ENCODE measurements around the gene ACTL9. TPM values are rescaled to one million over a fixed set of nuclear protein-coding genes. Genes with fewer than 3 reads are reported as not detected.
"Not testable (repeated sequence)": the region's sequence is repeated elsewhere in the genome, so short reads cannot be mapped to it uniquely, and the experiment has no call there.

ACTL9 gene
- polyA plus RNA-seq, 1 donor, result not detected

GRCh38 chr19:8705304-8705703, 6.7 kb upstream of the ACTL9 start:
- not testable (repeated sequence) for H3K27me3 ChIP-seq (ENCODE audit: control insufficient read depth, insufficient read depth, low read length); H3K27ac ChIP-seq (ENCODE audit: low read length); H3K36me3 ChIP-seq (ENCODE audit: control insufficient read depth, insufficient read depth, low read length); H3K9me3 ChIP-seq (ENCODE audit: control insufficient read depth, low read depth, low read length); H3K4me1 ChIP-seq (ENCODE audit: control insufficient read depth, insufficient read depth, low read length); DNase-seq; H3K4me3 ChIP-seq (ENCODE audit: low read length)
- 100% methylated on average over 1 of the region's 3 CpGs for WGBS (ENCODE audit: insufficient coverage, low lambda C conversion rate)

GRCh38 chr19:8703223-8703622, 4.6 kb upstream of the ACTL9 start:
- H3K4me3 ChIP-seq (ENCODE audit: low read length), result no peak overlapping the region
- DNase-seq, result no peak
- H3K9me3 ChIP-seq (ENCODE audit: control insufficient read depth, low read depth, low read length), result peaks cover 3% of the 10 kb centered on the region
- no peaks in the 10 kb centered on the region for H3K36me3 ChIP-seq (ENCODE audit: control insufficient read depth, insufficient read depth, low read length)
- 0% methylated on average over 1 of the region's 7 CpGs for WGBS (ENCODE audit: insufficient coverage, low lambda C conversion rate)
- H3K27ac ChIP-seq (ENCODE audit: low read length), result no peak overlapping the region
- H3K4me1 ChIP-seq (ENCODE audit: control insufficient read depth, insufficient read depth, low read length), result no peaks in the 10 kb centered on the region
- H3K27me3 ChIP-seq (ENCODE audit: control insufficient read depth, insufficient read depth, low read length), result no peaks in the 10 kb centered on the region

GRCh38 chr19:8702350-8702749, 3.8 kb upstream of the ACTL9 start:
- no peaks in the 10 kb centered on the region for H3K36me3 ChIP-seq (ENCODE audit: control insufficient read depth, insufficient read depth, low read length)
- no peaks in the 10 kb centered on the region for H3K27me3 ChIP-seq (ENCODE audit: control insufficient read depth, insufficient read depth, low read length)
- no peaks in the 10 kb centered on the region for H3K4me1 ChIP-seq (ENCODE audit: control insufficient read depth, insufficient read depth, low read length)
- DNase-seq, result no peak
- peaks cover 4% of the 10 kb centered on the region for H3K9me3 ChIP-seq (ENCODE audit: control insufficient read depth, low read depth, low read length)
- H3K4me3 ChIP-seq (ENCODE audit: low read length), result no peak overlapping the region
- H3K27ac ChIP-seq (ENCODE audit: low read length), result no peak overlapping the region
- WGBS (ENCODE audit: insufficient coverage, low lambda C conversion rate), result no CpG with 5 or more reads among the region's 5 CpGs

- Histone ChIP-seq H3K36me3 (ENCODE audit: control insufficient read depth, insufficient read depth, low read length) (no peaks in the 10 kb centered on the region), H3K27me3 (ENCODE audit: control insufficient read depth, insufficient read depth, low read length) (no peaks in the 10 kb centered on the region), H3K4me1 (ENCODE audit: control insufficient read depth, insufficient read depth, low read length) (no peaks in the 10 kb centered on the region), H3K4me3 (ENCODE audit: low read length) (no peak overlapping the region), H3K9me3 (ENCODE audit: control insufficient read depth, low read depth, low read length) (peaks cover 4% of the 10 kb centered on the region), H3K27ac (ENCODE audit: low read length) (no peak overlapping the region)
- WGBS (ENCODE audit: insufficient coverage, low lambda C conversion rate), result no CpG with 5 or more reads among the region's 2 CpGs
- no peak for DNase-seq
These were observed 2.4 kb upstream of the ACTL9 start for GRCh38 chr19:8700956-8701355.

- no peaks in the 10 kb centered on the region for H3K27me3 ChIP-seq (ENCODE audit: control insufficient read depth, insufficient read depth, low read length)
- no peak for DNase-seq
- H3K36me3 ChIP-seq (ENCODE audit: control insufficient read depth, insufficient read depth, low read length), result no peaks in the 10 kb centered on the region
- H3K27ac ChIP-seq (ENCODE audit: low read length), result no peak overlapping the region
- no peak overlapping the region for H3K4me3 ChIP-seq (ENCODE audit: low read length)
- H3K9me3 ChIP-seq (ENCODE audit: control insufficient read depth, low read depth, low read length), result peaks cover 4% of the 10 kb centered on the region
- H3K4me1 ChIP-seq (ENCODE audit: control insufficient read depth, insufficient read depth, low read length), result no peaks in the 10 kb centered on the region
These were observed 1.3 kb upstream of the ACTL9 start for GRCh38 chr19:8699908-8700307.

GRCh38 chr19:8697671-8698432, 743 bp downstream of the ACTL9 start:
- Histone ChIP-seq H3K27me3 (ENCODE audit: control insufficient read depth, insufficient read depth, low read length) (no peaks in the 10 kb centered on the region), H3K9me3 (ENCODE audit: control insufficient read depth, low read depth, low read length) (peaks cover 4% of the 10 kb centered on the region), H3K4me3 (ENCODE audit: low read length) (no peak overlapping the region), H3K4me1 (ENCODE audit: control insufficient read depth, insufficient read depth, low read length) (no peaks in the 10 kb centered on the region), H3K36me3 (ENCODE audit: control insufficient read depth, insufficient read depth, low read length) (no peaks in the 10 kb centered on the region), H3K27ac (ENCODE audit: low read length) (no peak overlapping the region)
- no peak for DNase-seq
- WGBS (ENCODE audit: insufficient coverage, low lambda C conversion rate), result no CpG with 5 or more reads among the region's 60 CpGs

GRCh38 chr19:8696993-8697392, 1.6 kb downstream of the ACTL9 start:
- no peak for DNase-seq
- no peaks in the 10 kb centered on the region for H3K27me3 ChIP-seq (ENCODE audit: control insufficient read depth, insufficient read depth, low read length)
- H3K27ac ChIP-seq (ENCODE audit: low read length), result no peak overlapping the region
- H3K4me3 ChIP-seq (ENCODE audit: low read length), result no peak overlapping the region
- H3K36me3 ChIP-seq (ENCODE audit: control insufficient read depth, insufficient read depth, low read length), result no peaks in the 10 kb centered on the region
- peaks cover 4% of the 10 kb centered on the region for H3K9me3 ChIP-seq (ENCODE audit: control insufficient read depth, low read depth, low read length)
- H3K4me1 ChIP-seq (ENCODE audit: control insufficient read depth, insufficient read depth, low read length), result no peaks in the 10 kb centered on the region
- no CpG with 5 or more reads among the region's 1 CpG for WGBS (ENCODE audit: insufficient coverage, low lambda C conversion rate)

GRCh38 chr19:8695911-8696310, 2.7 kb downstream of the ACTL9 start:
- Histone ChIP-seq H3K36me3 (ENCODE audit: control insufficient read depth, insufficient read depth, low read length) (no peaks in the 10 kb centered on the region), H3K27me3 (ENCODE audit: control insufficient read depth, insufficient read depth, low read length) (no peaks in the 10 kb centered on the region), H3K27ac (ENCODE audit: low read length) (no peak overlapping the region), H3K9me3 (ENCODE audit: control insufficient read depth, low read depth, low read length) (peaks cover 4% of the 10 kb centered on the region), H3K4me3 (ENCODE audit: low read length) (no peak overlapping the region), H3K4me1 (ENCODE audit: control insufficient read depth, insufficient read depth, low read length) (no peaks in the 10 kb centered on the region)
- WGBS (ENCODE audit: insufficient coverage, low lambda C conversion rate), result no CpG with 5 or more reads among the region's 6 CpGs
- DNase-seq, result no peak

- no peaks in the 10 kb centered on the region for H3K4me1 ChIP-seq (ENCODE audit: control insufficient read depth, insufficient read depth, low read length)
- no peak overlapping the region for H3K27ac ChIP-seq (ENCODE audit: low read length)
- no CpG with 5 or more reads among the region's 6 CpGs for WGBS (ENCODE audit: insufficient coverage, low lambda C conversion rate)
- H3K4me3 ChIP-seq (ENCODE audit: low read length), result no peak overlapping the region
- no peak for DNase-seq
- no peaks in the 10 kb centered on the region for H3K36me3 ChIP-seq (ENCODE audit: control insufficient read depth, insufficient read depth, low read length)
- H3K27me3 ChIP-seq (ENCODE audit: control insufficient read depth, insufficient read depth, low read length), result no peaks in the 10 kb centered on the region
- peaks cover 4% of the 10 kb centered on the region for H3K9me3 ChIP-seq (ENCODE audit: control insufficient read depth, low read depth, low read length)
These were observed 3.1 kb downstream of the ACTL9 start for GRCh38 chr19:8695501-8695900.

- H3K9me3 ChIP-seq (ENCODE audit: control insufficient read depth, low read depth, low read length), result no peaks in the 10 kb centered on the region
- WGBS (ENCODE audit: insufficient coverage, low lambda C conversion rate), result 67% methylated on average over 1 of the region's 5 CpGs
- no peaks in the 10 kb centered on the region for H3K27me3 ChIP-seq (ENCODE audit: control insufficient read depth, insufficient read depth, low read length)
- DNase-seq, result no peak
- no peak overlapping the region for H3K27ac ChIP-seq (ENCODE audit: low read length)
- no peak overlapping the region for H3K4me3 ChIP-seq (ENCODE audit: low read length)
- no peaks in the 10 kb centered on the region for H3K4me1 ChIP-seq (ENCODE audit: control insufficient read depth, insufficient read depth, low read length)
- H3K36me3 ChIP-seq (ENCODE audit: control insufficient read depth, insufficient read depth, low read length), result no peaks in the 10 kb centered on the region
These were observed 7.6 kb downstream of the ACTL9 start for GRCh38 chr19:8690753-8691539.
